ENCODE measurements around the gene IGSF21. TPM values are rescaled to one million over a fixed set of nuclear protein-coding genes. Genes with fewer than 3 reads are reported as not detected.

The IGSF21 gene
- total RNA-seq, 2 experiments from 2014 or later = not detected

DNA sequence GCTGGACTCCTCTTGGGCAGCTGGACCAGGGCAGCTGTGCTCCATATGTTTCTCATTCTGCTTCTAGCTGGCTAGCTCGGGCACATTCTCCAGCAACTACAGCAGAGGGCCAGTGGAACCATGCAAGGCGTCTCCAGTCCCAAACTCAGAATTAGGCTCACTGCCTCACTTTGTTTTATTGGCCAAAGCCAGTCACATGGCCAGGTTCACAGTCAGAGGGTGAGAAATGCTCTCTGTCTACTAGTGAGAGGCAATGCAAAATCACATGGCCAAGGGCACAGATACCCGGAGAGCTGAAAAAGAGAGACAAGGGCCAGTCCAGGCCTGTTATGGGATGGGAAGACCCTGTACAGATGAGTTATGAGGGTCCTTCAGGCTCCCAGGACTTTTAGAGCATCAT is 294.3 kb downstream of the IGSF21 start:
- Histone ChIP-seq H3K4me3 (ENCODE audit: low read length) (no peak overlapping the region), H3K27ac (ENCODE audit: low read depth in 1 of 2, low read length in 2 of 2) (no peak overlapping the region), H3K27me3 (ENCODE audit: control insufficient read depth in 1 of 2, insufficient read depth in 2 of 2, low read length in 2 of 2) (peaks cover 5 to 12% of the 10 kb centered on the region in 2 experiments), H3K36me3 (ENCODE audit: insufficient read depth, low read length) (no peaks in the 10 kb centered on the region), H3K9me3 (ENCODE audit: control insufficient read depth in 1 of 2, insufficient read depth in 1 of 2, low read length in 2 of 2) (peaks cover 0 to 10% of the 10 kb centered on the region in 2 experiments), H3K4me1 (ENCODE audit: insufficient read depth, low read length) (no peaks in the 10 kb centered on the region)
- H3K27me3 Mint-ChIP-seq = peaks cover 63% of the 10 kb centered on the region
- no peak for TF ChIP-seq CTCF (IDR thresholded peaks at IDR 0.05)
- no peaks in the 10 kb centered on the region for H3K9me3 Mint-ChIP-seq
- H3K4me1 Mint-ChIP-seq (ENCODE audit: low read depth) = no peaks in the 10 kb centered on the region
- ATAC-seq (ENCODE audit: poor library complexity) = no peak
- intact Hi-C loops (cut with DNase I, micrococcal nuclease) = no loop called here
- POLR2A ChIA-PET = no interaction called here
- H3K4me3 Mint-ChIP-seq = no peak overlapping the region
- DNase-seq = no peak
- CTCF ChIA-PET = no interaction called here
- no peaks in the 10 kb centered on the region for H3K36me3 Mint-ChIP-seq (ENCODE audit: low read depth)
- H3K27ac Mint-ChIP-seq = no peak overlapping the region

DNA sequence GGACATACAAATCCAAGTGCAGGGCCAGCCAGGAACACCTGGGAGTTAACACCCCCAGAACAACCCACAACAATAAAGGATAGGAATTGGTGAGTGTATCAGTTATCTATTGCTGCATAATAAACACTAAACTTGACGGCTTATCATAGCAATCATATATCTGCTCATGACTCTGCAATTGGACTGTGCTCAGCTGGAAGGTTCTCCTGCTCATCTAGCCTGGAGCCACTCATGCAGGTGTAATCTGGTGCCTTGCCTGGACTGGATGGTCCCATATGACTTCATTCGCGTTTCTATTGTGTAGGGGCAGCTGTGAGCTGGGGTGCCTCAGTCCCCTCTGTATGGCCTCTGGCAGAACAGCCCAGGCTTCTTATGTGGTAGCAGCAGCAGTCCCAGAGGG is 296.9 kb downstream of the IGSF21 start:
- no peak for TF ChIP-seq CTCF (IDR thresholded peaks at IDR 0.05)

DNA sequence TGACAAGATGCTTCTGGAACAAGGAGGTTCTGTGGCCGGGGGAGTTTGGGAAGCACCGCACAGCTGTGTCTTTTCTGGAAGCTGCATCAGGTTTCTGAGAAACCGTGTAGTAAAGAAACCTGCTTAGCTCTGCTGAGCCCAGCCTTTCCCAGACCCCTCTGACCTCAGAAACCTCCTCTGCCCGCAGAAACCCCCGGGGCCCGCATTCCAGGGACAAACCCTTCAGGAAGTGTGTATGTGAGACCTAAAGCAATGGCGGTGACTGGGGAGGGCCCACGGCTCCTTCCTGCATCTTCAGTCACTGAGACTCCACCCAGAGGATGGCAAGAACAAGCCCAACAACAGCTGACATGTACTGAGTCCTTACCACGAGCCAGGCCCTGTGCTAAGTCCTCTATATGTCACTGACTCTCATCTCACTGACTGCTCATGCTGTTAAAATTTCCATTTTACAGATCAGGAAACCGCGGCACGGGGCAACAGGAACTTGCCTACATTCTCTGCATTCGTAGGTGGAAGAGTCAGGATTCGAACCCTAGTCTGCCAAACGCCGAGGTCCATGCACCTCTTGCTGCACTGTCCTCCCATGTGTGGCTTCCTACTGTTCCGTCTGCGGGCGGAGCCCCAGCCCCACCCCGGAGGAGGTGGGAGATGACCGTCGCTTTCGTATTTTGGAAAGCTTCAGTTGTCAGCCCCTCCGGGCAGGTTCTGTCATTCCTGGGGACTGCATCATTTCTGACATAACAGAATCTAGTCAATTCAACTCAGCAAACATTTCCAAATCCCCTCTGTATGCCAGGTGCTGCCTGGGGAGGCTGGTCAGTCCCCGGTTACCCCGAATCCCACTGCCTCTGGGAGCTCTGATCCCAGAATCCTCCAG is 299.8 kb downstream of the IGSF21 start:
- intact Hi-C loops (cut with DNase I, micrococcal nuclease) = no loop called here
- DNase-seq = no peak
- H3K4me1 Mint-ChIP-seq (ENCODE audit: low read depth) = no peaks in the 10 kb centered on the region
- H3K27ac Mint-ChIP-seq = no peak overlapping the region
- no peaks in the 10 kb centered on the region for H3K36me3 Mint-ChIP-seq (ENCODE audit: low read depth)
- ChIA-PET POLR2A (no interaction called here), CTCF (no interaction called here)
- Histone ChIP-seq H3K27me3 (ENCODE audit: control insufficient read depth in 1 of 2, insufficient read depth in 2 of 2, low read length in 2 of 2) (peaks cover 0 to 5% of the 10 kb centered on the region in 2 experiments), H3K4me1 (ENCODE audit: insufficient read depth, low read length) (no peaks in the 10 kb centered on the region), H3K9me3 (ENCODE audit: control insufficient read depth in 1 of 2, insufficient read depth in 1 of 2, low read length in 2 of 2) (peaks cover 13 to 27% of the 10 kb centered on the region in 2 experiments), H3K4me3 (ENCODE audit: low read length) (no peak overlapping the region), H3K27ac (ENCODE audit: low read depth in 1 of 2, low read length in 2 of 2) (no peak overlapping the region), H3K36me3 (ENCODE audit: insufficient read depth, low read length) (no peaks in the 10 kb centered on the region)
- no peak overlapping the region for H3K4me3 Mint-ChIP-seq
- no peak for TF ChIP-seq CTCF (IDR thresholded peaks at IDR 0.05)
- H3K9me3 Mint-ChIP-seq = no peaks in the 10 kb centered on the region
- peaks cover 23% of the 10 kb centered on the region for H3K27me3 Mint-ChIP-seq
- ATAC-seq (ENCODE audit: poor library complexity) = no peak

More for the DNA sequence above, 296.9 kb downstream of the IGSF21 start:
- H3K9me3 ChIP-seq (ENCODE audit: control insufficient read depth in 1 of 2, insufficient read depth in 1 of 2, low read length in 2 of 2) = peaks cover 0 to 11% of the 10 kb centered on the region in 2 experiments
- no peak for ATAC-seq (ENCODE audit: poor library complexity)
- DNase-seq = no peak
- H3K4me1 Mint-ChIP-seq (ENCODE audit: low read depth) = no peaks in the 10 kb centered on the region
- H3K36me3 ChIP-seq (ENCODE audit: insufficient read depth, low read length) = no peaks in the 10 kb centered on the region
- no peaks in the 10 kb centered on the region for H3K36me3 Mint-ChIP-seq (ENCODE audit: low read depth)
- no peaks in the 10 kb centered on the region for H3K9me3 Mint-ChIP-seq
- H3K4me3 ChIP-seq (ENCODE audit: low read length) = no peak overlapping the region
- CTCF ChIA-PET = no interaction called here
- no peak overlapping the region for H3K27ac ChIP-seq (ENCODE audit: low read depth in 1 of 2, low read length in 2 of 2)
- H3K4me3 Mint-ChIP-seq = no peak overlapping the region
- POLR2A ChIA-PET = no interaction called here
- intact Hi-C loops (cut with DNase I, micrococcal nuclease) = no loop called here
- peaks cover 0 to 5% of the 10 kb centered on the region in 2 experiments for H3K27me3 ChIP-seq (ENCODE audit: control insufficient read depth in 1 of 2, insufficient read depth in 2 of 2, low read length in 2 of 2)
- no peaks in the 10 kb centered on the region for H3K4me1 ChIP-seq (ENCODE audit: insufficient read depth, low read length)
- H3K27ac Mint-ChIP-seq = no peak overlapping the region
- peaks cover 40% of the 10 kb centered on the region for H3K27me3 Mint-ChIP-seq

All from CD4-positive, alpha-beta T cell (primary cell).